GM19023 (cell line): ENCODE measurements around the gene AHNAK.
A peak's percentile ranks its signal among the peaks of the same experiment; 100 is the strongest.
"Not testable (repeated sequence)": the region's sequence is repeated elsewhere in the genome, so short reads cannot be mapped to it uniquely, and the experiment has no call there.

Experiments
- ATAC-seq: cut with Tn5 transposase; IDR thresholded peaks from one replicate; pipeline ENCODE4 v1.9.1; 2021; ENCODE audit warnings: mild to moderate bottlenecking, moderate library complexity; ENCODE audit not compliant: unreplicated experiment

The AHNAK gene

GRCh38 chr11:62573592-62574362, 27.2 kb upstream of the AHNAK start, which contains the start of gene EEF1G:
EEF1G (minus strand) TSS chr11:62573891; CDS start chr11:62573842, 49 bp downstream.
- peak; percentile 90 for ATAC-seq

GRCh38 chr11:62573006-62573591, 26.5 kb upstream of the AHNAK start:
- ATAC-seq, result peak; percentile 1

- ATAC-seq, result no peak
Observed at GRCh38 chr11:62572431-62572830, 25.8 kb upstream of the AHNAK start.

- ATAC-seq, result not testable (repeated sequence)
Observed at GRCh38 chr11:62571493-62571892, 24.9 kb upstream of the AHNAK start.

GRCh38 chr11:62570903-62571302, 24.3 kb upstream of the AHNAK start:
- not testable (repeated sequence) for ATAC-seq

GRCh38 chr11:62569611-62570010, 23.0 kb upstream of the AHNAK start:
- no peak for ATAC-seq

- no peak for ATAC-seq
Observed at GRCh38 chr11:62567018-62567633, 20.5 kb upstream of the AHNAK start.

- no peak for ATAC-seq
Observed at GRCh38 chr11:62566247-62566646, 19.6 kb upstream of the AHNAK start.

GRCh38 chr11:62565100-62565802, 18.6 kb upstream of the AHNAK start:
- ATAC-seq, result no peak

- ATAC-seq, result not testable (repeated sequence)
Observed at GRCh38 chr11:62561677-62562230, 15.1 kb upstream of the AHNAK start.

GRCh38 chr11:62560566-62561103, 14.0 kb upstream of the AHNAK start:
- ATAC-seq, result no peak

- ATAC-seq, result not testable (repeated sequence)
Observed at GRCh38 chr11:62559626-62560025, 13.0 kb upstream of the AHNAK start.

GRCh38 chr11:62559204-62559603, 12.6 kb upstream of the AHNAK start:
- ATAC-seq, result no peak

GRCh38 chr11:62558669-62559068, 12.1 kb upstream of the AHNAK start:
- ATAC-seq, result no peak

- no peak for ATAC-seq
Observed at GRCh38 chr11:62556875-62557631, 10.4 kb upstream of the AHNAK start.

GRCh38 chr11:62556108-62556874, 9.7 kb upstream of the AHNAK start:
- ATAC-seq, result peak; percentile 40

- peak; percentile 30 for ATAC-seq
Observed at GRCh38 chr11:62555464-62556107, 9.0 kb upstream of the AHNAK start.

- no peak for ATAC-seq
Observed at GRCh38 chr11:62554387-62555167, 8.0 kb upstream of the AHNAK start.
